Endothelial cell of umbilical vein (primary cell): ENCODE measurements around the gene AATF. TPM values are rescaled to one million over a fixed set of nuclear protein-coding genes. Genes with fewer than 3 reads are reported as not detected.

Experiments used
- BruUV-seq: library from RNA; stranded (reverse); fragments of 400-500 nt; replicated peaks from 2 replicates; lab custom pipeline; 2021; lab: Mats Ljungman, UMichigan
- CTCF ChIA-PET: fragments of 300-600, 350-600 bp; sonication (Branson Sonifier 250); formaldehyde crosslinking; loops from one replicate; lab custom pipeline; 2021; ENCODE audit warnings: antibody characterized with exemption, inconsistent platforms; lab: Charles Lee
- POLR2A ChIA-PET: fragments of 300-600, 350-600 bp; sonication (Branson Sonifier 250); formaldehyde crosslinking; loops from one replicate; lab custom pipeline; 2021; ENCODE audit warnings: antibody characterized with exemption, inconsistent platforms; lab: Charles Lee
- DNase-seq: peaks from one replicate; pipeline ENCODE4 v3.0.0-alpha.2; 2011; ENCODE audit warnings: low read depth, low spot score
- FAIRE-seq: peaks from 2 replicates; lab custom pipeline; 2011; peaks lifted over from hg19 to GRCh38; lab: Jason Lieb, UNC
- H2AFZ ChIP-seq: 2 replicates; pipeline ENCODE4 v1.6.0; 2012; ENCODE audit warnings: low read depth, low read length, control low read depth, inconsistent platforms
- H3K27ac ChIP-seq: 2 replicates; pipeline ENCODE4 v1.5.1; 2011; ENCODE audit warnings: low read depth, mild to moderate bottlenecking, control low read depth, low read length, moderate library complexity; ENCODE audit not compliant: insufficient read depth
- H3K27me3 ChIP-seq, 2 experiments: 2 replicates each; pipeline versions ENCODE4 v1.6.0 to v1.6.1; 2011; ENCODE audit warnings: low read length in 2 of 2, mixed read lengths in 1 of 2; ENCODE audit not compliant: control insufficient read depth in 2 of 2, insufficient read depth in 2 of 2
- H3K36me3 ChIP-seq, 2 experiments: 2 replicates in 1 of 2; 3 replicates in 1 of 2; pipeline ENCODE4 v1.5.1; 2011; ENCODE audit warnings: low read length in 2 of 2, mild to moderate bottlenecking in 1 of 2, moderate library complexity in 1 of 2; ENCODE audit not compliant: control insufficient read depth in 2 of 2, insufficient read depth in 2 of 2; ENCODE audit errors: extremely low read depth in 1 of 2
- H3K4me1 ChIP-seq: 3 replicates; pipeline ENCODE4 v1.5.1; 2011; ENCODE audit warnings: mild to moderate bottlenecking, low read length; ENCODE audit not compliant: control insufficient read depth, insufficient read depth; ENCODE audit errors: extremely low read depth
- H3K4me2 ChIP-seq: 2 replicates; pipeline ENCODE4 v1.6.1; 2011; ENCODE audit warnings: low read length, control low read depth, mixed read lengths; ENCODE audit not compliant: insufficient read depth
- H3K4me3 ChIP-seq, 3 experiments: fragments of 200-600 bp in 1 of 3; sonication (generic), shearing (Covaris generic) in 1 of 3; replicated peaks in 1 of 3; 2 replicates each; pipeline ENCODE4 v1.5.1; 2011 to 2016; ENCODE audit warnings: control low read depth in 3 of 3, low read length in 3 of 3, mild to moderate bottlenecking in 2 of 3, inconsistent platforms in 1 of 3, low read depth in 1 of 3, moderate library complexity in 1 of 3; ENCODE audit not compliant: insufficient read depth in 1 of 3
- H3K79me2 ChIP-seq: 2 replicates; pipeline ENCODE4 v1.6.0; 2012; ENCODE audit warnings: low read length, inconsistent platforms; ENCODE audit not compliant: control insufficient read depth, insufficient read depth
- H3K9ac ChIP-seq: replicated peaks from 2 replicates; pipeline ENCODE3; 2011; ENCODE audit warnings: low read length, control low read depth; ENCODE audit not compliant: insufficient read depth; ENCODE audit errors: extremely low read depth
- H3K9me1 ChIP-seq: replicated peaks from 3 replicates; pipeline ENCODE4 v1.6.0; 2011; ENCODE audit warnings: mild to moderate bottlenecking, low read length; ENCODE audit not compliant: control insufficient read depth, insufficient read depth; ENCODE audit errors: extremely low read depth
- H3K9me3 ChIP-seq: replicated peaks from 2 replicates; pipeline ENCODE4 v1.5.1; 2012; ENCODE audit warnings: low read length, inconsistent platforms; ENCODE audit not compliant: control insufficient read depth, insufficient read depth
- H4K20me1 ChIP-seq: replicated peaks from 2 replicates; pipeline ENCODE3; 2011; ENCODE audit warnings: mild to moderate bottlenecking, low read length; ENCODE audit not compliant: control insufficient read depth, insufficient read depth; ENCODE audit errors: extremely low read depth
- CTCF ChIP-seq, 2 donors: IDR thresholded peaks; 1 replicate in 1 of 2; 2 replicates in 1 of 2; pipeline ENCODE4 v1.5.1; 2011; ENCODE audit warnings: low read length in 2 of 2, mild to moderate bottlenecking in 2 of 2, moderate library complexity in 2 of 2, control low read depth in 1 of 2, inconsistent platforms in 1 of 2, low read depth in 1 of 2; ENCODE audit not compliant: insufficient read depth in 1 of 2; ENCODE audit errors: extremely low read depth in 1 of 2
- EZH2 ChIP-seq: IDR thresholded peaks from 2 replicates; pipeline ENCODE4 v1.6.1; 2012; ENCODE audit warnings: borderline replicate concordance, low read depth, mild to moderate bottlenecking, moderate library complexity, low read length, inconsistent platforms; ENCODE audit not compliant: severe bottlenecking
- GATA2 ChIP-seq: IDR thresholded peaks from 2 replicates; pipeline ENCODE4 v1.7.0; 2011; ENCODE audit warnings: low read depth, mild to moderate bottlenecking, moderate library complexity, mixed read lengths, low read length; ENCODE audit not compliant: insufficient read length, insufficient read depth
- JUN ChIP-seq: IDR thresholded peaks from 2 replicates; pipeline ENCODE4 v1.6.1; 2011; ENCODE audit warnings: borderline replicate concordance, low read depth; ENCODE audit not compliant: insufficient read length, insufficient read depth
- MAX ChIP-seq: IDR thresholded peaks from 2 replicates; pipeline ENCODE4 v1.6.1; 2011; ENCODE audit not compliant: insufficient read depth, insufficient read length
- POLR2A ChIP-seq: IDR thresholded peaks from 2 replicates; pipeline ENCODE4 v1.6.1; 2012; ENCODE audit warnings: low read depth, mild to moderate bottlenecking, control low read depth, low read length
- POLR2AphosphoS5 ChIP-seq: IDR thresholded peaks from 2 replicates; pipeline ENCODE4 v1.6.1; 2012; ENCODE audit warnings: low read depth, mild to moderate bottlenecking, control low read depth, low read length, moderate library complexity; ENCODE audit not compliant: insufficient read depth
- dilution Hi-C: fragments of 300-500 bp; cut with MboI; formaldehyde crosslinking; loops from one replicate; pipeline ENCODE4 v1.15.0; 2019; ENCODE audit warnings: low sequenced_read_pairs; ENCODE audit not compliant: extremely low pct_ligation_motif_present
- intact Hi-C: fragments of 100-400 bp; cut with micrococcal nuclease; formaldehyde crosslinking; loops from one replicate; pipeline ENCODE4 v1.10.0; 2022
- polyA plus RNA-seq, 4 experiments: library from polyadenylated mRNA; depleted of rRNA in 3 of 4; stranded (reverse) in 3 of 4; unstranded in 1 of 4; fragments of >200 nt; gene quantifications; 2 replicates each; pipeline versions ENCODE4 v1.2.1 to v1.2.3, GENCODE V29; 2011 to 2012; ENCODE audit warnings: missing spikeins in 1 of 4
- total RNA-seq: library from RNA; stranded (reverse); gene quantifications from 2 replicates; pipeline ENCODE4 v1.2.3, GENCODE V29; 2021

The AATF gene
- total and polyA plus RNA-seq, 2 donors (not counting 3 experiments of a cell fraction or from before 2014, with no cell fraction given) = 15.7 to 47.2 TPM

- DNase-seq (no peak), FAIRE-seq (no peak)
- Histone ChIP-seq H4K20me1 (no peaks in the 10 kb centered on the region), H3K27ac (no peak overlapping the region), H3K27me3 (no peaks in the 10 kb centered on the region), H3K79me2 (no peaks in the 10 kb centered on the region), H3K9me3 (no peaks in the 10 kb centered on the region), H3K4me3 (no peak overlapping the region), H2AFZ (no peak overlapping the region), H3K9me1 (no peaks in the 10 kb centered on the region), H3K9ac (no peak overlapping the region), H3K4me2 (no peak overlapping the region), H3K36me3 (no peaks in the 10 kb centered on the region), H3K4me1 (no peaks in the 10 kb centered on the region)
- CTCF ChIA-PET = no interaction called here
- BruUV-seq = no TSS peak
- TF ChIP-seq EZH2 (no peak), POLR2A (no peak), POLR2AphosphoS5 (no peak), GATA2 (no peak), CTCF (IDR thresholded peaks at IDR 0.05; ENCODE audit: extremely low read depth in 1 of 2, insufficient read depth in 1 of 2, low read depth in 1 of 2, low read length in 2 of 2) (no peak), JUN (no peak), MAX (no peak)
- dilution Hi-C loops = no loop called here
- intact Hi-C loops = no loop called here
- POLR2A ChIA-PET = no interaction called here
Observed at GRCh38 chr17:37025238-37025637, 76.5 kb downstream of the AATF start.
